CD4-positive, alpha-beta T cell treated with Interleukin-15 for 1 hour (primary cell): ENCODE measurements around the gene CDRT4.

Experiments used
- DNase-seq: peaks from one replicate; pipeline ENCODE4 v3.0.0-alpha.2; 2020

CDRT4 gene

GRCh38 chr17:15431196-15431595 is 36.2 kb downstream of the CDRT4 start:
- DNase-seq, result no peak

DNA sequence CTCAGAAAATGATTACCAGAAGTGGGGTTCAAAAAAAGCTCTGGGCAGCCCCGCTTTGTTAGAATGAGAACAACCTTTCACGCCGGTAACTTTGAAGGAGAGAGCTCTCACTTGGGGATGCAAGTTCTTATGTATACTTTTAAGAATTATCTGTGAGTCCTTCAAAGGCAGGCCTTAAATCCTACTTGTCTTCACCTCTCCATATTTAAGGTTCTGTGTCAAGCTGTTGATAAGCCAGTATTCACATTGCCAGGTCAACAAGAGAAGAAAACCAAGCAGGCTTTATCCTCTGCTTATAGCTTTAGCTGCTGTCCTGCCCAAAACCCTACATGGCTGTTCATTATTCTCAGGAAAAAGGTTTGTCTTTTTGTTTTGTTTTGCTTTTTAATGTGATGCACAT is 42.9 kb downstream of the CDRT4 start:
- DNase-seq, result no peak

DNA sequence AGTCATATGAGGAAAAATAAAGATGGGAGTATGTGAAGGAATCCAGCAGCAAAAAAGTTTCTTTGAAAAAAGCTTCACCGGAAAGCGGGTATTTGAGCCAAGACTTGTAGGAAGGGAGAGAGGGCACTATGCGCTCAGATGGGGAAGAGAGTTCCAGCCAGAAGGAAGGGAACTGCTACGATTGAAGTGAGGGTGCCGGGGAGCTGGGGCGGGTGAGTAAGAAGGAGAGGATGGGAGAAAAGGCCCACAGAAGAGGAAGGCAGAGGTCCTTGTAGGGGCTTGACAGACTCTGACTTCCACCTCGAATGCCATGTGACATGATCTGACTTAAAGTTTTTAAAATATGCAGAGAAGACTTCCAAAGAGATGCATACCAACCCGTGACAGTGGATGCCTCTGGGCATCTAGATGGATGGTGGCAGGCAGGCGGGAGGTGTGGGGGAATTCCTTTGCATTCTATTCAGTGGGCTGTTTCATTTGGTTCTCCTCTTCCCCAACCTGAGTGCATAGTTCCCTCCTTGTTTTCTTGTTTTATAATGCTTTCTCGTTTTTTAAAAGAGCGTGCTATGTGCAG is 44.9 kb downstream of the CDRT4 start:
- no peak for DNase-seq

DNA sequence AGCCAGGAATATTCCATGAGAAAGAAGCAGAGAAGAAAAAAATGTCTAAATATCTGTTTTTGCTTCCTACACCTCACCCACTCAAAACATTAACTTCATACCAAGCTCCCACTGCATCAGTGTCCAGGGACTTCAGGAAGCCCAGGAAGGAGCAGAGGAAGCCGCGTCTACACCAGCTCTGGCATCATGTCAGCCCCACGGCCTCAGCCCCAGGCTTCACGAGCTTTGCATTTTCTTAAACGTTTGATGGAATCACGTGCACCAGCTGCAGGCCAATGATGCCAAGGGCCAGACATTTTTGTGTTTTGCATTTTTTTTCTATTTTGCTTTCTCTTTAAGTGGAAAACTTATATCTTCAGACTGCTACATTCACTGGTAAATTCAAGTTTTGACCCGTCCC is 48.6 kb downstream of the CDRT4 start:
- DNase-seq, result no peak

DNA sequence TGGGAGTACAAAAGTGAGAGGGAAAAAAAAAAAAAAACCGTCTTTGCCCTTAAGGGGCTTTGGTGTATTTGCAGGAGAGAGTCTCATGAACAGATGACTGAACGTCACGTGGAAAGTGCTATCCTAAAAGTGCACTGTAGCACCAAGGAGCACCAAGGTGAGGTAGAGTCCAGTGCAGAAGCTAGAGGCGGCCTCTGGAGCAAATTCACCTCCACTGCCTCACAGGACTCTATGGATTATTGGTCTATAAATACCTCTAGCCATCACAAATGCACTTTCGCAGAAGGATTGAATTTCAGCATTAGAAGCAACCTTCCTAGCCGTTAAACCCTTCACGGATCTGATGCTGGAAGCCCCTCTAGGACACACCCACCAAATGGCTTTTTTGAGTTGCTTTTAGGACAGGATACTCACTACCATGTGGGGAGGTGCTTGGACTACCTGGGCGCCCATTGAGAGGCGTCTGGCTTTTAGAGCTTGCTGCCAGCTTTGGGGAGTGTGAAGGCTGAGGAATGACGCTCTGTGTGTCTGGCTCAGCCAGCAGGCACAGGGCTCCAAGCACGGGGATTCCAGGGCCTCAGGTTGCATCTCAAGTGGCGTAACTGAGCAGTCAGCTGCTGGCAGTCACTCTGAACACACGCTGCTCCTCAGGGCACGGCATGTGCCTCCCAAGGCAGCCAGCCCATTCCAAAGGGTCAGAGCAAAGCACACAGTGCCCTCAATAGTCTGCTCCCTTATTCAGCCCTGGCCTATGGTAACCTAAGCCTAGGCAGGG is 52.7 kb downstream of the CDRT4 start:
- DNase-seq, result no peak

DNA sequence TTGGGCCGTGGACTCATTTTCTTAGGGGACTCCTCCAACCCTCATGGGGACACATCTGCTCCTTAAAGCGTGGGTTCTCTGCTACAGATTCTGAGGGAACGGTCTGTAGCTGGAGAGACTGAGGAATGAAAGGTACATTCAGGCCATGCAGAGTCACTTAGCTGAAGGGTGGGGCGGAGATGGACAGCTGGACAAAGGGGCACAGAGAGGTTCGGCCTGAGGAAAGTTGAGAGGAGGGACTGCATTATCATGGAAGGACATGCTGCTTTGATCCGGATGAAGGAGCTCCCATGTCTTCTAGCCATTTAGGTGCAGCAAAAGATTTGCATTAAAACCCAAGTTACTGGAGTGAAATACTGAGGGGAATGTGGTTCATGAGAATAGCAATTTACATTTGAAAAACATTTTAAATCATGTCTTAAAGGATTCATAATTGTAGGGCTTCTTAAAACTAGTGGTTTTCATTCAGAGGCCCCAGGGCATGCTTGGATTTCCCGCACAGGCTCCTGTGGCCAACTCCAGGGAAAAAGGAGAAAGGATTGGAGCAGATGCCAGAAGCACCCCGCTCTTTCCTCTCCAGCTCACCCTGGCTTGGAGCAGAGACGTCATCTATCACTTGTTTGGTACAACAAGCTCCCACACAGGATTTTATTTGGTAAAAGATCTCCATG is 54.2 kb downstream of the CDRT4 start:
- DNase-seq, result no peak

DNA sequence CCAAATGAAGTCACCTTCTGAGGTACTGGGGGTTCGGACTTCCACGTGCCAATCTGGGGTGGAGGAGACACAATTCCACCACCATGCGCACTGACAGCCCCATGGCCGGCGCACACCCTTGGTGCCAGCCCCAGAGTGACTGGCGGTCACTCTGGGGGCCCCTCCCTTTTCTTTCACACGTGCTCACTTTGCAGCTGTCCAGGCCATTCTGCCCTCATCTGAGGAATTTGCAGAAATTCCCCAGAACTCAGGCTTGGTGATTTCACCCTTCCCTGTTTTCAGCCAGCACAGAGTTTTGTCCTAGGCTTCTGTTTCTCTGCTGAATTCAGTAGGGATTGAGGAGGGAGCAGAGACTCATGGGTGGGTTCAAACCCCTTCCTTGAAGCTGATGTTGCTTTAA is 54.8 kb downstream of the CDRT4 start:
- no peak for DNase-seq

- no peak for DNase-seq
These were observed 55.8 kb downstream of the CDRT4 start for GRCh38 chr17:15411384-15412198.

- no peak for DNase-seq
These were observed 57.6 kb downstream of the CDRT4 start for GRCh38 chr17:15409721-15410250.

DNA sequence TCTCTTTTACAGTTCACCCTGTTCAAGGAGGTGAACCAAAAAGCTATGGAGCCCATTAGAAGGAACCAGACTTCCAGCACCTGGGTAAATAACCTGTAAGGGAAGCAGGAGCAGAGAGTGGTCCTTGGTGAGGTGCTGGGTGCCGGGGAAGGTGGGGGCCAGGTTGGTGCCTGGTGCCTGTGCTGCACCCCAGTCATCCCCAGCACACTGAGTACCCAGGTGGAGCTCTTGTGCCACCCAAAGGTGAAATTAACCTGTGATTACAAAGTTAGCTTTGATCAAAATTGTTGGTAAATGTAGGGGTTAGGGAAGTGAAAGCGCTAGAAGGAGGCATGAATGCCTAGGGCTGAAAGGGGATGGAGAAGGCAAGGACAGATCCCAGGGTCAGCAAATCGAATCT is 58.6 kb downstream of the CDRT4 start:
- no peak for DNase-seq

DNA sequence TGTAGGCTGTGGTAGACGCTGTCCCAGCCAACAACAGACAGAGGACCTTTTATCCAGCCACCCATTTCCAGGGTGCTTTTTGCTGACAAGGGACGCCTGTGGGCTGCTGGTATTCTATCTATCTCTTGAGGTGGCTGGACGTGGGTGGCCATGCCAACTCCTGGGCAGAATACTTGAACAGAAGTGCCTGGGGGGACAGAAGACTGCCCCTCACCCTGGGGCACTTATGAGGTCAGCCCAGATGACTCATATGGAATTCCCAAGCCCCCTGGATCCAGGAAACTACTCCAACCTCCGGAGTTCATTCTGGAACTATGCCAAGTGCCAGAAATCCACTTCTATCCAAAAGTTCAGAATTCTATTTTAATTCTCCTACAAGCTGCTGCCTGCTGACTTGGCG is 61.3 kb downstream of the CDRT4 start:
- DNase-seq, result no peak

GRCh38 chr17:15405058-15405415 is 62.4 kb downstream of the CDRT4 start:
- no peak for DNase-seq

- DNase-seq, result no peak
These were observed 63.0 kb downstream of the CDRT4 start for GRCh38 chr17:15404106-15405057.

DNA sequence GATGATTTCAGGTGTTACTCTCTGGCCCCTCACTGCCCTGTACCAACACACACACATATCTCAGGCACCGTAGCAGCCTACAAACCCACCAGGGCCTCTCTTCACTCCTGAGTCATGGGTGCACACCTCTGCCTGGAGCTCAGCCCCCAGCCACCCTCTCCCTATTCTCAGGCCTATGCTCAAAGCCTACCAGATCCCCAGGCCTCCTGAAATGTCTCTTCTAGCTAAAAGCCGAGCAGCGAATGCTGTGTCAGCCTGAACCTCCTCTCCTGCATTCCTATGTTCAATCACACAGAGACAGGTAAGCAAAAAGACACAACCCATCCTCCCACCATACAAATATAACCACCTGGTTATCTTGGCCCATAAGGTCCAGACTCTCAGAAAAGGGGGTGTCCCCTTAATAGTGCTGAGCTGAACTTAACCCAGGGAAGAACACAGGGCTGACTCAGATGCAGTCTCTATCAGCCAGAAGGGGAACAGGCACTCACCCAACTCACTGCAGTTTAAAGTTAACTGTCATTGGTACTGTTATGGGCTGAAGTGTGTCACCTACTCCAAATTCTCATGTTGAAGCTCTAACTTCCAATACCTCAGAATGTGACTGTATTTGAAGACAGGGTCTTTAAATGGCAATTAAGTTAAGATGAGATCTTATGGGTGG is 64.0 kb downstream of the CDRT4 start:
- no peak for DNase-seq

GRCh38 chr17:15399443-15399842 is 68.0 kb downstream of the CDRT4 start:
- no peak for DNase-seq

- no peak for DNase-seq
These were observed 68.6 kb downstream of the CDRT4 start for GRCh38 chr17:15398736-15399331.

DNA sequence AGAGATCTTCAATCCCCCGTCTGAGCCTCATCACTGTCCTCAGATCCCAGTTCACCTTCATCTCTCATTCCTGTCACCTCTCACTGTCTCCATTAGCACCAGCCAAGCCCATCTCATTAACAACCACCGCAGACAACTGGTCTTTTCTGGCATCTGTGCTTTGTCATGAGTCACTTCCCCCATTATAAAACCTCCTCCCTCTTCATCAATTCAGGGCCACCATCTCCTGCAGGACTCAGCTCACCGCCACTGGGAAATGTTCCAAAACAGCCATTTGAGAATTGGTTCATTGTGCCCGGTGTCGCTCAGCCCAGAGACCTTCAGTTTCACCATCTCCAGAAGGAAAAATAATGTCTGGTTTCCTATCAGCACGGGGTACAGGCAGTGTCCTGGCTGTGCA is 69.1 kb downstream of the CDRT4 start:
- DNase-seq, result no peak

GRCh38 chr17:15397620-15398019 is 69.8 kb downstream of the CDRT4 start:
- DNase-seq, result no peak

DNA sequence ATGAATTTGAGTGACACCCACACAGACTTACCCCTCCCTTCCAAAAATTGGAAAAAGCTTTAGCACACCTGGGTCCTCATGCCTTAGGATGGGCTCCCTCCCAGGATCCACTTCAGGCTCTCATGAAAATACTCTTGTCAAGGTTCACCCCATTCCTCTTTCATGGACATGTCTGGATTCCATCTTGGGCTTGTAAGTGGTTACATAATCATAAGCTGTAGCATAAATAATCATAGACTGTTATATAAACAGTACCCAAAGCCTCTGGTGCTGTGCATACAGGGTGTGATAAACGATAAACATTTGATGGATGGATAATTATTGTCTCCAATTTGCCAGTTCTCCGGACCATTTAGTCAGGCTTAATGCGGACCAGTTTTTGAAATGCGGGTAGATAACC is 72.3 kb downstream of the CDRT4 start:
- DNase-seq, result no peak

GRCh38 chr17:15393414-15393813 is 74.0 kb downstream of the CDRT4 start:
- no peak for DNase-seq

DNA sequence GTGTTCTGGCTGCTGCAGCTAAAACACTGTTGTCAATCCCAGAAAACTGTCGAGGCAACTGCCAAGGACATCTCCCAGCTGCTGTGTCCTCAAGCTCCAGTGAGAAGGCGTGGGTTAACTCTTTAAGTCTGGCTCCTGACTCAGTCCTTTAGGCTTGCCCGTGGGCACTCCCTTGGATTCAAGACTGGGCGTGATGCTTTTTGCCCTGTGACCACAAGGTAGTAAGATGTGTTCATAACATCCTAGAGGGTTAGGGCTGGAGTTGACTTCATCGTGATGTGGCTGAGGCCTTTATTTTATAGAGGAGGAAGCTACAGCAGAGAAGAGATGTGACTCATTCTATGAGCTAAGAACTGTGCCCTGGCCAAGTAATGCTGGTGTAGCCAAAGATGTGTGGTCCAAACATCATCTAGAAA is 75.1 kb downstream of the CDRT4 start:
- no peak for DNase-seq
